SK-N-SH treated with all-trans-retinoic acid at 6 μM for 48 hours (cell line): Measurements from ENCODE around the gene BRICD5.

Experiments used
- ATAC-seq: fragments of 200-7000 bp; cut with Tn5 transposase; 3 replicates; pipeline ENCODE4 v1.9.1; 2020; ENCODE audit warnings: mild to moderate bottlenecking, moderate library complexity
- CSDC2 ChIP-seq: fragments of 250-450 bp; sonication (Bioruptor Pico); IDR thresholded peaks from 2 replicates; pipeline ENCODE4 v1.5.0; 2020; ENCODE audit warnings: mild to moderate bottlenecking, moderate library complexity
- ESRRG ChIP-seq: fragments of 250-450 bp; sonication (Bioruptor Pico); IDR thresholded peaks from 2 replicates; pipeline ENCODE4 v1.6.1; 2021; ENCODE audit warnings: mild to moderate bottlenecking
- GLIS3 ChIP-seq: fragments of 250-450 bp; sonication (Bioruptor Pico); IDR thresholded peaks from 2 replicates; pipeline ENCODE4 v1.5.0; 2020; ENCODE audit warnings: mild to moderate bottlenecking, moderate library complexity
- OSR1 ChIP-seq: fragments of 250-450 bp; sonication (Bioruptor Pico); IDR thresholded peaks from 2 replicates; pipeline ENCODE4 v1.8.0; 2022; ENCODE audit warnings: moderate library complexity, mild to moderate bottlenecking, inconsistent platforms
- PPARA ChIP-seq: fragments of 250-450 bp; sonication (Bioruptor Pico); IDR thresholded peaks from 2 replicates; pipeline ENCODE4 v1.5.0; 2020; ENCODE audit warnings: mild to moderate bottlenecking, borderline replicate concordance
- RARB ChIP-seq: fragments of 250-450 bp; sonication (Bioruptor Pico); IDR thresholded peaks from 2 replicates; pipeline ENCODE4 v1.8.0; 2021; ENCODE audit warnings: mild to moderate bottlenecking, moderate library complexity
- SNAI2 ChIP-seq: fragments of 250-450 bp; sonication (Bioruptor Pico); IDR thresholded peaks from 2 replicates; pipeline ENCODE4 v1.5.0; 2020; ENCODE audit warnings: mild to moderate bottlenecking, moderate library complexity
- TOX ChIP-seq: fragments of 250-450 bp; sonication (Bioruptor Pico); IDR thresholded peaks from 2 replicates; pipeline ENCODE4 v1.8.0; 2021; ENCODE audit warnings: mild to moderate bottlenecking, moderate library complexity, borderline replicate concordance
- ZC3H10 ChIP-seq: fragments of 250-450 bp; sonication (Bioruptor Pico); IDR thresholded peaks from 2 replicates; pipeline ENCODE4 v1.5.1; 2021; ENCODE audit warnings: mild to moderate bottlenecking, moderate library complexity
- ZFP3 ChIP-seq: fragments of 250-450 bp; sonication (Bioruptor Pico); IDR thresholded peaks from 2 replicates; pipeline ENCODE4 v1.5.0; 2020; ENCODE audit warnings: mild to moderate bottlenecking, moderate library complexity
- ZFP30 ChIP-seq: fragments of 450-650 bp; formaldehyde crosslinking; IDR thresholded peaks from 2 replicates; pipeline ENCODE4 v1.5.0; 2022; ENCODE audit warnings: mild to moderate bottlenecking, moderate library complexity
- ZNF565 ChIP-seq: fragments of 450-650 bp; formaldehyde crosslinking; conservative IDR thresholded peaks from 2 replicates; pipeline ENCODE4 v1.5.0; 2020; ENCODE audit warnings: low read depth, mild to moderate bottlenecking, moderate library complexity
- ZNF70 ChIP-seq: fragments of 450-650 bp; formaldehyde crosslinking; IDR thresholded peaks from 2 replicates; pipeline ENCODE4 v1.5.0; 2020; ENCODE audit warnings: mild to moderate bottlenecking, moderate library complexity
- TF ChIP-seq, protein P1 (sequence below): fragments of 250-450 bp; sonication (Bioruptor Pico); IDR thresholded peaks from 2 replicates; pipeline ENCODE4 v1.5.0; 2020; ENCODE audit warnings: mild to moderate bottlenecking, moderate library complexity
- TF ChIP-seq, protein P2 (sequence below): fragments of 250-450 bp; sonication (Bioruptor Pico); IDR thresholded peaks from 2 replicates; pipeline ENCODE4 v1.8.0; 2021; ENCODE audit warnings: low read depth, mild to moderate bottlenecking, moderate library complexity, borderline replicate concordance
- TF ChIP-seq, protein P3 (sequence below): fragments of 250-450 bp; sonication (Bioruptor Pico); IDR thresholded peaks from 2 replicates; pipeline ENCODE4 v1.5.1; 2020; ENCODE audit warnings: low read depth, mild to moderate bottlenecking, moderate library complexity
- TF ChIP-seq, protein P4 (sequence below): fragments of 250-450 bp; sonication (Bioruptor Pico); IDR thresholded peaks from 2 replicates; pipeline ENCODE4 v1.5.1; 2021; ENCODE audit warnings: mild to moderate bottlenecking, moderate library complexity
- TF ChIP-seq, protein P5 (sequence below): fragments of 250-450 bp; sonication (Bioruptor Pico); IDR thresholded peaks from 2 replicates; pipeline ENCODE4 v1.8.0; 2020; ENCODE audit warnings: mild to moderate bottlenecking, moderate library complexity, borderline replicate concordance

Gene BRICD5

DNA sequence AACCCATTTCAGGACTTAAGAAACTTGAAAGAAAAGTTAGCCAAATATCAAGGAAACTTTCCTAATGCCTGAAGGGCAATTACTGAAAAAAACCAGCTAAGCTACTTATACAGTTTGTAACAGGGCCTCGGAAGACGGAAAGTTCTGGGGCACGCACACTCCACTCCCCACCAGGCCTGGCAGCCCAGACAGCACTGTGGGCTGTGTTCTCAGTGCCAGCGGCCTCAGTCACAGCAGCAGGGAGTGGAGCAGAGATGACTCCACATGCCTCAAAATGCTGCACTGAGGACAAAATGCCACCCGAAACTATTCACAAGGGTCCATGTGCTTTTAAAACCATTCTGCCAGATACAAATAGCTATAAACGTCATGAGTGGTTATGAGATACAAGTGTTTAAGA, 47.1 kb upstream of the BRICD5 start (continued):
- TF ChIP-seq, protein P1, sequence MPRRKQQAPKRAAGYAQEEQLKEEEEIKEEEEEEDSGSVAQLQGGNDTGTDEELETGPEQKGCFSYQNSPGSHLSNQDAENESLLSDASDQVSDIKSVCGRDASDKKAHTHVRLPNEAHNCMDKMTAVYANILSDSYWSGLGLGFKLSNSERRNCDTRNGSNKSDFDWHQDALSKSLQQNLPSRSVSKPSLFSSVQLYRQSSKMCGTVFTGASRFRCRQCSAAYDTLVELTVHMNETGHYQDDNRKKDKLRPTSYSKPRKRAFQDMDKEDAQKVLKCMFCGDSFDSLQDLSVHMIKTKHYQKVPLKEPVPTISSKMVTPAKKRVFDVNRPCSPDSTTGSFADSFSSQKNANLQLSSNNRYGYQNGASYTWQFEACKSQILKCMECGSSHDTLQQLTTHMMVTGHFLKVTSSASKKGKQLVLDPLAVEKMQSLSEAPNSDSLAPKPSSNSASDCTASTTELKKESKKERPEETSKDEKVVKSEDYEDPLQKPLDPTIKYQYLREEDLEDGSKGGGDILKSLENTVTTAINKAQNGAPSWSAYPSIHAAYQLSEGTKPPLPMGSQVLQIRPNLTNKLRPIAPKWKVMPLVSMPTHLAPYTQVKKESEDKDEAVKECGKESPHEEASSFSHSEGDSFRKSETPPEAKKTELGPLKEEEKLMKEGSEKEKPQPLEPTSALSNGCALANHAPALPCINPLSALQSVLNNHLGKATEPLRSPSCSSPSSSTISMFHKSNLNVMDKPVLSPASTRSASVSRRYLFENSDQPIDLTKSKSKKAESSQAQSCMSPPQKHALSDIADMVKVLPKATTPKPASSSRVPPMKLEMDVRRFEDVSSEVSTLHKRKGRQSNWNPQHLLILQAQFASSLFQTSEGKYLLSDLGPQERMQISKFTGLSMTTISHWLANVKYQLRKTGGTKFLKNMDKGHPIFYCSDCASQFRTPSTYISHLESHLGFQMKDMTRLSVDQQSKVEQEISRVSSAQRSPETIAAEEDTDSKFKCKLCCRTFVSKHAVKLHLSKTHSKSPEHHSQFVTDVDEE: no peak
- TF ChIP-seq ZNF70 (CRISPR knock-in tag) (no peak), CSDC2 (CRISPR knock-in tag) (no peak), ZNF565 (CRISPR knock-in tag) (no peak)

DNA sequence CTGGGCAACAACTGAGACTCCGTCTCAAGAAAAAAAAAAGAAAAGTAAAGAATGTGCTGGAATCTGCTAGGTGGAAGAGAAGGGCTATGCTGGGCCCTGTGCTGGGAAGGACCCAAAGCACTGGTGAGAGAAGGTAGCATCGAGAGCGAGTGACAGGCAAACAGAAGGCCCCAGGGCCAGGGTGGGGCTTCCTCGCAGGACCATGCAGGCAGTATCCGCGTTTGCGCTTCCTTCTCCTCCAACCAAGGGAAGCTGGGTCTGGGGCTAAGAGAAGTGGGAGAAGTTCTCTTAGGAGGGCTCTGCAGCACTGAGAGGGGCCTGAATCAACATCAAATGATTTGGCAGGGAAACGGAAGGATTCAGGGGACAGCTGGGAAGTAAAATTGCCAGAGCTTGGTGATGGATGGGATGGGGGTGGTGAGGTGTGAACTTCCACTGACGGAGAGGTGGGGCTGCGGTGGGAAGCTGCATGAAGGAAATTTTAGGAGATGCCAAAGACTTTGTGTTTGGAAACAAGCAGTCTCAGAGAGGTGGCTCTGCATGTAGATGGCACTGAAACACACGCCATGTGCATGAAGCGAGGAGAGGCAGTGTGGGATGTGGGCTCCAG, 46.0 kb upstream of the BRICD5 start:
- TF ChIP-seq, protein P2, sequence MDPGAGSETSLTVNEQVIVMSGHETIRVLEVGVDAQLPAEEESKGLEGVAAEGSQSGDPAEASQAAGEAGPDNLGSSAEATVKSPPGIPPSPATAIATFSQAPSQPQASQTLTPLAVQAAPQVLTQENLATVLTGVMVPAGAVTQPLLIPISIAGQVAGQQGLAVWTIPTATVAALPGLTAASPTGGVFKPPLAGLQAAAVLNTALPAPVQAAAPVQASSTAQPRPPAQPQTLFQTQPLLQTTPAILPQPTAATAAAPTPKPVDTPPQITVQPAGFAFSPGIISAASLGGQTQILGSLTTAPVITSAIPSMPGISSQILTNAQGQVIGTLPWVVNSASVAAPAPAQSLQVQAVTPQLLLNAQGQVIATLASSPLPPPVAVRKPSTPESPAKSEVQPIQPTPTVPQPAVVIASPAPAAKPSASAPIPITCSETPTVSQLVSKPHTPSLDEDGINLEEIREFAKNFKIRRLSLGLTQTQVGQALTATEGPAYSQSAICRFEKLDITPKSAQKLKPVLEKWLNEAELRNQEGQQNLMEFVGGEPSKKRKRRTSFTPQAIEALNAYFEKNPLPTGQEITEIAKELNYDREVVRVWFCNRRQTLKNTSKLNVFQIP (CRISPR knock-in tag): no peak
- TF ChIP-seq PPARA: no peak
- no peak for TF ChIP-seq ZFP30 (CRISPR knock-in tag)
- no peak for TF ChIP-seq ZC3H10
- no peak for TF ChIP-seq GLIS3 (CRISPR knock-in tag)
- no peak for TF ChIP-seq TOX (CRISPR knock-in tag)
- no peak for TF ChIP-seq ZFP3 (CRISPR knock-in tag)
- TF ChIP-seq, protein P1: no peak
- no peak for TF ChIP-seq ZNF70 (CRISPR knock-in tag)
- TF ChIP-seq, protein P3, sequence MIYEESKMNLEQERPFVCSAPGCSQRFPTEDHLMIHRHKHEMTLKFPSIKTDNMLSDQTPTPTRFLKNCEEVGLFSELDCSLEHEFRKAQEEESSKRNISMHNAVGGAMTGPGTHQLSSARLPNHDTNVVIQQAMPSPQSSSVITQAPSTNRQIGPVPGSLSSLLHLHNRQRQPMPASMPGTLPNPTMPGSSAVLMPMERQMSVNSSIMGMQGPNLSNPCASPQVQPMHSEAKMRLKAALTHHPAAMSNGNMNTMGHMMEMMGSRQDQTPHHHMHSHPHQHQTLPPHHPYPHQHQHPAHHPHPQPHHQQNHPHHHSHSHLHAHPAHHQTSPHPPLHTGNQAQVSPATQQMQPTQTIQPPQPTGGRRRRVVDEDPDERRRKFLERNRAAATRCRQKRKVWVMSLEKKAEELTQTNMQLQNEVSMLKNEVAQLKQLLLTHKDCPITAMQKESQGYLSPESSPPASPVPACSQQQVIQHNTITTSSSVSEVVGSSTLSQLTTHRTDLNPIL (CRISPR knock-in tag): no peak
- TF ChIP-seq SNAI2 (CRISPR knock-in tag): no peak
- TF ChIP-seq, protein P4, sequence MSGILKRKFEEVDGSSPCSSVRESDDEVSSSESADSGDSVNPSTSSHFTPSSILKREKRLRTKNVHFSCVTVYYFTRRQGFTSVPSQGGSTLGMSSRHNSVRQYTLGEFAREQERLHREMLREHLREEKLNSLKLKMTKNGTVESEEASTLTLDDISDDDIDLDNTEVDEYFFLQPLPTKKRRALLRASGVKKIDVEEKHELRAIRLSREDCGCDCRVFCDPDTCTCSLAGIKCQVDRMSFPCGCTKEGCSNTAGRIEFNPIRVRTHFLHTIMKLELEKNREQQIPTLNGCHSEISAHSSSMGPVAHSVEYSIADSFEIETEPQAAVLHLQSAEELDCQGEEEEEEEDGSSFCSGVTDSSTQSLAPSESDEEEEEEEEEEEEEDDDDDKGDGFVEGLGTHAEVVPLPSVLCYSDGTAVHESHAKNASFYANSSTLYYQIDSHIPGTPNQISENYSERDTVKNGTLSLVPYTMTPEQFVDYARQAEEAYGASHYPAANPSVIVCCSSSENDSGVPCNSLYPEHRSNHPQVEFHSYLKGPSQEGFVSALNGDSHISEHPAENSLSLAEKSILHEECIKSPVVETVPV (CRISPR knock-in tag): no peak
- no peak for TF ChIP-seq CSDC2 (CRISPR knock-in tag)
- TF ChIP-seq OSR1 (CRISPR knock-in tag): no peak
- no peak for TF ChIP-seq RARB (CRISPR knock-in tag)
- no peak for TF ChIP-seq ZNF565 (CRISPR knock-in tag)
- TF ChIP-seq, all 23 proteins: peak for 0
- ATAC-seq: no peak

DNA sequence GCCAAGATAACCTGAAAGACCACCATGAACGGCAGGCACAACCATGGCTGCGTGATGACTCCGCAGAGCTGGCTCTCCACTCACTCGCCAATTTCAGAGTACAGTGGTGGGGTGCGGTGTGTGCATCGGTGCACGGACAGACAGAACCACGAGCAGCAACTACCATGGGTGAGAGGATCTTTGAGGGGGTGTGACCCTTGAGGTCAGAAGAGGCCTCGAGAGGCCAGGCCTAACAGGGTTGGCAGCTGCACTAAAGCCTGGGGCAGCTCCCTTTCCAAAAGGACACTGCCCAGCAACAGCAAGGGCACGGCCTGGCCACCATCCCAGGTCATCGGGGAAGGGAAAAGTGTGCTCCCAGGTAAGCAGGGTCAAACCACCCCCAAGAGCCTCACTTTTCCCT, 42.6 kb upstream of the BRICD5 start:
- no peak for ATAC-seq
- TF ChIP-seq, protein P1: no peak
- TF ChIP-seq, protein P3 (CRISPR knock-in tag): no peak
- no peak for TF ChIP-seq ZNF565 (CRISPR knock-in tag)
- no peak for TF ChIP-seq ESRRG
- TF ChIP-seq, protein P2 (CRISPR knock-in tag): no peak
- TF ChIP-seq, protein P5, sequence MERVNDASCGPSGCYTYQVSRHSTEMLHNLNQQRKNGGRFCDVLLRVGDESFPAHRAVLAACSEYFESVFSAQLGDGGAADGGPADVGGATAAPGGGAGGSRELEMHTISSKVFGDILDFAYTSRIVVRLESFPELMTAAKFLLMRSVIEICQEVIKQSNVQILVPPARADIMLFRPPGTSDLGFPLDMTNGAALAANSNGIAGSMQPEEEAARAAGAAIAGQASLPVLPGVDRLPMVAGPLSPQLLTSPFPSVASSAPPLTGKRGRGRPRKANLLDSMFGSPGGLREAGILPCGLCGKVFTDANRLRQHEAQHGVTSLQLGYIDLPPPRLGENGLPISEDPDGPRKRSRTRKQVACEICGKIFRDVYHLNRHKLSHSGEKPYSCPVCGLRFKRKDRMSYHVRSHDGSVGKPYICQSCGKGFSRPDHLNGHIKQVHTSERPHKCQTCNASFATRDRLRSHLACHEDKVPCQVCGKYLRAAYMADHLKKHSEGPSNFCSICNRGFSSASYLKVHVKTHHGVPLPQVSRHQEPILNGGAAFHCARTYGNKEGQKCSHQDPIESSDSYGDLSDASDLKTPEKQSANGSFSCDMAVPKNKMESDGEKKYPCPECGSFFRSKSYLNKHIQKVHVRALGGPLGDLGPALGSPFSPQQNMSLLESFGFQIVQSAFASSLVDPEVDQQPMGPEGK (CRISPR knock-in tag): no peak
